GM19324 (cell line): ENCODE measurements around the gene SPINDOC.
"Not testable (repeated sequence)": the region's sequence is repeated elsewhere in the genome, so short reads cannot be mapped to it uniquely, and the experiment has no call there.

Source experiments
- ATAC-seq: cut with Tn5 transposase; IDR thresholded peaks from one replicate; pipeline ENCODE4 v1.9.1; 2021; ENCODE audit warnings: mild to moderate bottlenecking, moderate library complexity; ENCODE audit not compliant: unreplicated experiment, low FRiP score

SPINDOC gene

GRCh38 chr11:63851364-63851763 lies 38.1 kb downstream of the SPINDOC start:
- ATAC-seq: no peak

DNA sequence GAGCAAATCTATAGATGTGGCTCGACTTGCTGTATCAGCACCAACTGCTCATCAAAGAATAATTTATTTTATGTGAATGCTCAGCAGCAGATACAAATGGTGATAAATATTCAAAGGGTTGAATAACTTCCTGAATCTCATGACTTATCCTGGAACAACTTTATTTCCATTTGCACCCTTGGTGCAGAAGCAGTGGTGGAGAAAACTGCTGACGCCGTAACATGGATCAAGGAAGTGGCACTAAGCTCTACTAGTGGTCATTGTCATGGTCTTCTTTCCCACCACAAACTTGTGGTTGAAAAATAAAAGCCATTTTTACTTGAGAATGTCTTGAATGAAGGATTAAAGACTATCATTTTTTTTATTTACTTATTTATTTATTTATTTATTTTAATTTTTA lies 40.2 kb downstream of the SPINDOC start:
- no peak for ATAC-seq

- no peak for ATAC-seq
Measured at GRCh38 chr11:63854696-63855095, 41.4 kb downstream of the SPINDOC start.

DNA sequence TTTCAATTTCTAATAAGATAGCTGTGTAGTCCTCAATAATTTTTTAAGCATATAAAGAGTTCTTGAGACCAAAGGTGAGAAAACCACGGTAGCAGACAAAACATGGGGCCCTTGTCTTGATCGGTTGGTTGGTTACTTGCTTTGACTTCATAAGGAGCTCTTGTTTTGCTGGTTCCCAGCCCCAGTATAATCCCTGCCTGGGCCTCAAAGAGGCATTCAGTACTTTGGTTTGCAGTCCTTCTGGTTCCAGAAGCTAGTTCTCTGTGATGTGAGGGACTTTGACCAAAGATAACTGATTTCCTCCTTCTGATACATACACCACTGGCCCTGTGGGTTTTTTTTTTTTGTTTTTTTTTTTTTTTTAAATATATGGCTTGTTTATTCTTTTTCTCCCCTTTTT lies 42.7 kb downstream of the SPINDOC start:
- ATAC-seq: no peak

- no peak for ATAC-seq
Measured at GRCh38 chr11:63858628-63859550, 45.6 kb downstream of the SPINDOC start.

GRCh38 chr11:63862923-63863322 lies 49.7 kb downstream of the SPINDOC start:
- ATAC-seq: no peak

DNA sequence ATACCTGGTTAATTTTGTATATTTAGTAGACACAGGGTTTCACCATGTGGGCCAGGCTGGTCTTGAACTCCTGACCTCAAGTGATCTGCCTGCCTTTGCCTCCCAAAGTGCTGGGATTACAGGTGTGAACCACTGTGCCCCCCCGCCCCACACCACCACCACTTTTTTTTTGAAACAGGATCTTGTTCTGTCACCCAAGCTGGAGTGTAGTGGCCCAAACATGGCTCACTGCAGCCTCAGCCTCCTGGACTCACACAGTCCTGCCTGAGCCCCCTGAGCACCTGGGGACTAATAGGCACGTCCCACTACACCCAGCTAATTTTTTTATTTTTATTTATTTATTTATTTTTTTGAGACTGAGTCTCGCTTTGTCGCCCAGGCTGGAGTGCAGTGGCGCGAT lies 50.4 kb downstream of the SPINDOC start:
- ATAC-seq: not testable (repeated sequence)

DNA sequence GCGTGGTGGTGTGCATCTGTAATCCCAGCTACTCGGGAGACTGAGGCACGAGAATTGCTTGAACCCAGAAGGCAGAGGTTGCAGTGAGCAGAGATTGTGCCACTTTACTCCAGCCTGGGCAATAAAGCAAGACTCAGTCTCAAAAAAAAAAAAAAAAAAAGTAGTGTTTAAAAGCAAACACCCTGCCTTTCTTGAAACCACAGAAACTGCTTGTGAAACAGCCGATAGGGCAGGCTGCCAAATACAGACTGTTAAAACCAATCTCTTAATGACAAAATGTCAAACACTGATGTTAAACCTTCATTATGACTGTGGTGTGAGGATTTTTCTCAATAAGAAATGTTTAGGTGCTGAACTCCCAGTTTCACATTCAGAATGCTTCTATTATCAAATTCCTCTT lies 53.0 kb downstream of the SPINDOC start:
- ATAC-seq: no peak

DNA sequence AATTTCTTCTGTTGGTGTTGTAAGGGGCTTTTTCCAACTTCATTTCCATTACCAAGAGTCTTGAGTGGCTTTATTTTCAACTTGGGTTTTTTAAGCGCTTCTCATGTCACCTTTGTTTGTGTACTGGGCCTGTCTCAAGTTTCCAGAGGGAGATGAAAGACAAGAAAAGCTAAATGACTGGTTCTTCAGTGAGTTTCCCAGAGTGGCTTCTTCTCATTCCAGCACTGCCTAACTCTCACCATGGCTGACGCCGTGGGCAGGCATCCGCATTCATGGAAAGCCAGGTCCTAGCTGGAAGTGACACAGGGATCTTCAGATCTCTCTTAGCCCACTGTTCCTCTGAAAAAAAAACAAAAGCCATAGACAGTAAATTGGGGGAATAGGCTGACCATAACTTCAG lies 54.3 kb downstream of the SPINDOC start:
- no peak for ATAC-seq

DNA sequence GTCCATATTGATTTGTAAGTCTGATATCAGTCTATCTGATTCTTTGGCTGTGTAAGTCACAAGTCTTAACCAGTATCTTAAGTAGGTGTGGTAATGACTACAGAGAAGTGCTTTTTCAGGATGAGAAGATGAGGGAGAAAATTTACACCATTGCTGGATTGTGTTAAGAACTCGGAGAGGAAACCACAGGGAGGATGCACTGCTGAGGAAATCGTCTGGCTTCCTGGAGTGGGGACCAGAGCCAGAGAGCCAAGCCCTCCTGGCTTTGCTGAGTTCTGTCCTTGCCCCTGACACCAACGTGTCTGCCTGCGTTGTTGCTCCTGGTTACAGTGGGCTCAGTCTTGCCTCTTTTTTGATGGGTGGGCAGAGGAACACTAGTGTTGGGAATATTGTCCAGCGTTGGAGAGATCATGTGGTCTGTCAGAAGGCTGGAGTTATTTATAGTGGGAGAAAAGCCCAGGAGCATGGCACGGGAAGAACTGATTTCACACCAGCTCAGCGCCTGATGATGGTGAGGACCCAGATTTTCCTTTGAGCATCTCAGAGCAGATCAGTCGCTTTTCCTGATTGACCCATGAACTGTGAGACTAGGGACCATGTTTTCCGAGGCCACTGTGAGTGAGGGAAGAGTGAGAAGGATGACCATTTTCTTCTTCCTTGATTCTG lies 55.3 kb downstream of the SPINDOC start:
- no peak for ATAC-seq

- no peak for ATAC-seq
Measured at GRCh38 chr11:63869171-63869591, 55.9 kb downstream of the SPINDOC start.

GRCh38 chr11:63869683-63870082 lies 56.4 kb downstream of the SPINDOC start:
- no peak for ATAC-seq

GRCh38 chr11:63870351-63871140 lies 57.3 kb downstream of the SPINDOC start:
- ATAC-seq: no peak

GRCh38 chr11:63871962-63872799 lies 58.9 kb downstream of the SPINDOC start:
- peak; percentile 71 for ATAC-seq

DNA sequence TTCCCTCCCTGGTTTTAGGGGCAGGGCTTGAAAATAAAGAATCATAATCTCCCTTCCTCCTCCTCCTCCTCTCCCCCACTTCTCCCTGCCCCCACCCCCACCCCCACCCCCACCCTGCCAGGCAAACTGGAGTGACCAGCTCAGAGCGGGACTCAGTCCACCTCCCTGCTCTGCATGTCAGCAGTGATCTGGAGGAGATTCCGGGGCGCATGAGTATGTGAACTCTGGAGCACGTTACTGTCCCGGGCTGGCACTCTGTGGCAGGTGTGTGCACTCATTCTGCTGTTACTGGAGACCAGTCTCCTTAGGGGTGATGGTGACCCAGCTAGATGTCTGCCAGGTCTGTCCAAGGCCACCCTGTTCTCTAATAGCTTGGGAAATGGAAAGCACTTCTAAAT lies 59.5 kb downstream of the SPINDOC start:
- ATAC-seq: no peak

GRCh38 chr11:63873311-63873710 lies 60.1 kb downstream of the SPINDOC start:
- no peak for ATAC-seq

GRCh38 chr11:63874511-63874910 lies 61.3 kb downstream of the SPINDOC start:
- no peak for ATAC-seq

- no peak for ATAC-seq
Measured at GRCh38 chr11:63875506-63876065, 62.3 kb downstream of the SPINDOC start.

DNA sequence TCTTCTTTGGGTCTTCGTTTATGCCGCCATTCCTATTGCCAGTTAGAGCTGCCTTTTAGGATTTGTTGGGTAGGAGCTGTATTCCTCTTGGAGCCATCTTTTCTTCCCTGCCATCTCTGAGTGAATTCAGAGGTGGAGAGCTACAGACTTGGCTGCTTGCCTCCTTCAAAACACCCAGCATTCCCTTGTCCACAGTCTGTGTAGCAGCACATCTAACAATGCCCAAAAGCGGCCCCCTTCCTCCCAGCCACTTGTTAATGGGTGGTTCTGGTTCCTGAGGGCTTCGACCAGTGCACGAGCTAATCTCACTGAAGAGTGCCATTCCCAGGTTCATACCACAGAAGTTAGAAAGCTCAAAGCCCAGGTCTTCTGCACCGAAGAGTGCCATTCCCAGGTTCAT lies 63.4 kb downstream of the SPINDOC start:
- no peak for ATAC-seq
